Esophagus squamous epithelium (tissue), 5 donors: ENCODE data around the gene NISCH. TPM values are rescaled to one million over a fixed set of nuclear protein-coding genes. Genes with fewer than 3 reads are reported as not detected.

Experiments used
- DNase-seq: peaks from one replicate; lab custom pipeline; 2025; lab: John Stamatoyannopoulos, UW
- H3K27ac ChIP-seq, 4 donors: fragments of 200-600 bp; sonication (generic); one replicate each; pipeline ENCODE4 v1.5.1; 2016 to 2019; ENCODE audit warnings: mild to moderate bottlenecking in 1 of 4
- H3K27me3 ChIP-seq, 4 donors: fragments of 200-600 bp; sonication (generic); 1 replicate in 3 of 4; 2 replicates in 1 of 4; pipeline versions ENCODE4 v1.5.1 to v1.6.0; 2017 to 2021; ENCODE audit warnings: antibody characterized with exemption in 1 of 4
- H3K36me3 ChIP-seq, 3 donors: fragments of 200-600 bp; sonication (generic); one replicate each; pipeline ENCODE4 v1.5.1; 2016 to 2019
- H3K4me1 ChIP-seq, 3 donors: fragments of 200-600 bp; sonication (generic); one replicate each; pipeline ENCODE4 v1.5.1; 2017 to 2019
- H3K4me3 ChIP-seq, 4 donors: fragments of 200-600 bp; sonication (generic); 1 replicate in 3 of 4; 2 replicates in 1 of 4; pipeline ENCODE4 v1.5.1; 2016 to 2019; ENCODE audit warnings: mild to moderate bottlenecking in 2 of 4, moderate library complexity in 1 of 4
- H3K9me3 ChIP-seq, 3 donors: fragments of 200-600 bp; sonication (generic); one replicate each; pipeline ENCODE4 v1.5.1; 2016 to 2019
- CTCF ChIP-seq, 6 experiments: fragments of 450-650 bp in 4 of 6; fragments of 200-600 bp in 2 of 6; sonication (generic) in 2 of 6; IDR thresholded peaks; one replicate each; pipeline ENCODE4 v1.5.1; 2016 to 2019; ENCODE audit warnings: antibody characterized with exemption in 6 of 6, mild to moderate bottlenecking in 4 of 6, moderate library complexity in 4 of 6
- POLR2A ChIP-seq, 4 donors: fragments of 450-650 bp; IDR thresholded peaks; one replicate each; pipeline ENCODE4 v1.6.1; 2017; ENCODE audit warnings: antibody characterized with exemption in 4 of 4, mild to moderate bottlenecking in 4 of 4, moderate library complexity in 3 of 4
- WGBS, 2 donors: methylation state at CpG; one replicate each; pipeline ENCODE4 v1.1.5; 2018; 5-methylcytosine and 5-hydroxymethylcytosine counted together
- intact Hi-C: fragments of 100-400 bp; cut with DNase I; formaldehyde crosslinking; loops from one replicate; pipeline ENCODE4 v1.15.0; 2022
- total RNA-seq, 4 donors: library from RNA; depleted of rRNA; stranded (reverse); fragments of >200 nt; gene quantifications; one replicate each; pipeline ENCODE4 v1.1.0, GENCODE V29; 2016
- donor health status: DM: yes; HTN: yes; CAD: no.

The NISCH gene
- total RNA-seq, 4 donors from 2014 or later: 33.6 to 82.2 (median 40.6) TPM

GRCh38 chr3:52501046-52501445, 45.6 kb downstream of the NISCH start:
- Histone ChIP-seq H3K27me3 (no peaks in the 10 kb centered on the region), H3K27ac (no peak overlapping the region), H3K4me3 (no peak overlapping the region), H3K36me3 (no peaks in the 10 kb centered on the region), H3K9me3 (no peaks in the 10 kb centered on the region), H3K4me1 (peaks cover 0 to 30% (median 2%) of the 10 kb centered on the region in 3 donors)
- no peak for DNase-seq
- no peak for TF ChIP-seq CTCF (IDR thresholded peaks at IDR 0.05)
- no peak for TF ChIP-seq POLR2A (IDR thresholded peaks at IDR 0.05)
- 92% methylated on average over 2 of the region's 11 CpGs; no CpG with 5 or more reads in 1 of the 2 donors for WGBS, 2 donors
- intact Hi-C loops: no loop called here

GRCh38 chr3:52502001-52502400, 46.6 kb downstream of the NISCH start:
- Histone ChIP-seq H3K27me3 (no peaks in the 10 kb centered on the region), H3K36me3 (no peaks in the 10 kb centered on the region), H3K27ac (no peak overlapping the region), H3K4me3 (no peak overlapping the region), H3K9me3 (no peaks in the 10 kb centered on the region), H3K4me1 (peaks cover 0 to 20% (median 0%) of the 10 kb centered on the region in 3 donors)
- TF ChIP-seq POLR2A (IDR thresholded peaks at IDR 0.05) (no peak), CTCF (IDR thresholded peaks at IDR 0.05) (no peak)
- 66 to 96% methylated on average over 3 of the region's 11 CpGs for WGBS, 2 donors
- intact Hi-C loops: no loop called here
- no peak for DNase-seq

- H3K4me3 ChIP-seq: no peak overlapping the region
- no peaks in the 10 kb centered on the region for H3K36me3 ChIP-seq
- no peak for TF ChIP-seq POLR2A (IDR thresholded peaks at IDR 0.05)
- no peak for TF ChIP-seq CTCF (IDR thresholded peaks at IDR 0.05)
- intact Hi-C loops: no loop called here
- no peaks in the 10 kb centered on the region for H3K9me3 ChIP-seq
- H3K4me1 ChIP-seq: peaks cover 0 to 14% (median 0%) of the 10 kb centered on the region in 3 donors
- no peak overlapping the region for H3K27ac ChIP-seq
- WGBS, 2 donors: no CpG with 5 or more reads among the region's 11 CpGs
- DNase-seq: no peak
- H3K27me3 ChIP-seq: no peaks in the 10 kb centered on the region
These were observed 47.5 kb downstream of the NISCH start for GRCh38 chr3:52502808-52503350.

GRCh38 chr3:52503788-52504424, 48.5 kb downstream of the NISCH start:
- 83 to 90% methylated on average over 1 to 2 of the region's 23 CpGs for WGBS, 2 donors
- intact Hi-C loops: no loop called here
- TF ChIP-seq CTCF (IDR thresholded peaks at IDR 0.05) (no peak), POLR2A (IDR thresholded peaks at IDR 0.05) (no peak)

GRCh38 chr3:52504977-52505376, 49.6 kb downstream of the NISCH start:
- Histone ChIP-seq H3K36me3 (no peaks in the 10 kb centered on the region), H3K27me3 (no peaks in the 10 kb centered on the region), H3K9me3 (no peaks in the 10 kb centered on the region), H3K4me3 (no peak overlapping the region), H3K27ac (no peak overlapping the region), H3K4me1 (no peaks in the 10 kb centered on the region)
- no peak for DNase-seq
- intact Hi-C loops: no loop called here
- 83 to 89% methylated on average over 3 to 4 of the region's 10 CpGs for WGBS, 2 donors
- TF ChIP-seq CTCF (IDR thresholded peaks at IDR 0.05): no peak
- no peak for TF ChIP-seq POLR2A (IDR thresholded peaks at IDR 0.05)

More at GRCh38 chr3:52503788-52504424, 48.5 kb downstream of the NISCH start:
- no peaks in the 10 kb centered on the region for H3K9me3 ChIP-seq
- no peak for DNase-seq
- no peak overlapping the region for H3K4me3 ChIP-seq
- H3K27ac ChIP-seq: no peak overlapping the region
- H3K27me3 ChIP-seq: no peaks in the 10 kb centered on the region
- H3K36me3 ChIP-seq: no peaks in the 10 kb centered on the region
- H3K4me1 ChIP-seq: peaks cover 0 to 4% (median 0%) of the 10 kb centered on the region in 3 donors
